Measurements from ENCODE around the gene RFT1.
A peak's percentile ranks its signal among the peaks of the same experiment; 100 is the strongest.

RFT1 gene

GRCh38 chr3:53147903-53148400 is 17.7 kb upstream of the RFT1 start:
- DNase-seq: no peak

GRCh38 chr3:53147151-53147902 is 17.1 kb upstream of the RFT1 start:
- no peak for DNase-seq

- DNase-seq: no peak
These were observed 16.2 kb upstream of the RFT1 start for GRCh38 chr3:53146319-53146891.

- DNase-seq: no peak
These were observed 15.5 kb upstream of the RFT1 start for GRCh38 chr3:53145713-53146080.

GRCh38 chr3:53144862-53145712 is 14.9 kb upstream of the RFT1 start:
- DNase-seq: no peak

GRCh38 chr3:53144446-53144845 is 14.2 kb upstream of the RFT1 start:
- DNase-seq: no peak

- DNase-seq: no peak
These were observed 12.8 kb upstream of the RFT1 start for GRCh38 chr3:53142986-53143385.

GRCh38 chr3:53140847-53141845 is 10.9 kb upstream of the RFT1 start:
- DNase-seq: peak; percentile 76

- no peak for DNase-seq
These were observed 9.9 kb upstream of the RFT1 start for GRCh38 chr3:53139906-53140846.

GRCh38 chr3:53137835-53138446 is 7.7 kb upstream of the RFT1 start:
- peak; percentile 49 for DNase-seq

GRCh38 chr3:53137221-53137620 is 7.0 kb upstream of the RFT1 start:
- no peak for DNase-seq

- DNase-seq: peak; percentile 70
These were observed 4.5 kb upstream of the RFT1 start for GRCh38 chr3:53134631-53135232.

- no peak for DNase-seq
These were observed 2.1 kb upstream of the RFT1 start for GRCh38 chr3:53132347-53132746.

GRCh38 chr3:53131096-53131495 is 861 bp upstream of the RFT1 start:
- DNase-seq: no peak

- no peak for DNase-seq
These were observed 891 bp downstream of the RFT1 start for GRCh38 chr3:53129344-53129743.

- no peak for DNase-seq
These were observed 3.6 kb downstream of the RFT1 start for GRCh38 chr3:53126601-53127000.

GRCh38 chr3:53123953-53124352 is 6.3 kb downstream of the RFT1 start:
- no peak for DNase-seq

- no peak for DNase-seq
These were observed 6.7 kb downstream of the RFT1 start for GRCh38 chr3:53123510-53123909.

- no peak for DNase-seq
These were observed 7.3 kb downstream of the RFT1 start for GRCh38 chr3:53122933-53123305.

GRCh38 chr3:53122255-53122932 is 7.8 kb downstream of the RFT1 start:
- DNase-seq: no peak

Measured in EL (cell line).